NCI-H187 treated with DMSO at 0.1 percent for 48 hours (cell line): Measurements from ENCODE around the gene DIPK1B.

Experiments used
- DNase-seq: peaks from one replicate; lab custom pipeline; 2025; lab: John Stamatoyannopoulos, UW

Gene DIPK1B

GRCh38 chr9:136711751-136712689 is at the start of gene DIPK1B:
DIPK1B (plus strand) TSS chr9:136712572; CDS start chr9:136712666, 94 bp downstream.
- no peak for DNase-seq

DNA sequence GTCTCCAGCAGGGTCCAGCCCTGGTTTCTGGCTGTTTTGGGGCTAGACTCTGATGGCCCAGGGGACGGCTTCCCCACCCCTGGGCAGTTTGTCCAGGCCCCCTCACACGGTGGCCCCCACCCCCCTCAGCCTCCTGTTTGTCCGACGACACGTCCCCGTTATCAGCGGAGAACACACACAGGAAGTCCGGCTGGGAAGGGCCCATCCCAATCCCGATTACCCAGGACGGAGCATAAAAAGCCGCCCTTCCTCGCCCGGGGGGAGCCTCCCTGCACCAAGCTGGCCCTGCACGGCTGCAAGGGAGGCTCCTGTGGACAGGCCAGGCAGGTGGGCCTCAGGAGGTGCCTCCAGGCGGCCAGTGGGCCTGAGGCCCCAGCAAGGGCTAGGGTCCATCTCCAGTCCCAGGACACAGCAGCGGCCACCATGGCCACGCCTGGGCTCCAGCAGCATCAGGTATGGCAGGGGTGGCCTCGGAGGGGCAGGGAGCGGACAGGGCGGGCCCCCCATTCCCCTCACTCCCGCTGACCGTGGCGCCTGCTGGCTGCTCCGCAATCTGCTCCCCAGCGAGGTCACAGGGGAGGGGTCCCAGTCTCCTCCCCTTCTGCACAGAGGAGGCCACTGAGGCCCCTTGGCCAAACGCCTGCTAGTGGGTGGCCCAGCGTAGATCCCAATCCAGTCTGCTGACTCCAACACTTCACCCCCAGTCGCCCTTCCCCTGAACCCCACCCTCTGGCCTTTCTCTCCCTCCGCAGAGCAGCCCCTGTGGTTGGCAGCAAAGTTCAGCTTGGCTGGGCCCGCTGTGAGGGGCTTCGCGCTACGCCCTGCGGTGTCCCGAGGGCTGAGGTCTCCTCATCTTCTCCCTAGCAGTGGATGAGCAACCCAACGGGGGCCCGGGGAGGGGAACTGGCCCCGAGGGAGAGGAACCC is 49.5 kb upstream of the DIPK1B start, which contains the start of gene EGFL7:
TSS of gene EGFL7 (plus strand) at position 261 of the 926 bp plus-strand sequence. CDS start 5,367 bp downstream, outside the sequence.
- DNase-seq, result no peak

DNA sequence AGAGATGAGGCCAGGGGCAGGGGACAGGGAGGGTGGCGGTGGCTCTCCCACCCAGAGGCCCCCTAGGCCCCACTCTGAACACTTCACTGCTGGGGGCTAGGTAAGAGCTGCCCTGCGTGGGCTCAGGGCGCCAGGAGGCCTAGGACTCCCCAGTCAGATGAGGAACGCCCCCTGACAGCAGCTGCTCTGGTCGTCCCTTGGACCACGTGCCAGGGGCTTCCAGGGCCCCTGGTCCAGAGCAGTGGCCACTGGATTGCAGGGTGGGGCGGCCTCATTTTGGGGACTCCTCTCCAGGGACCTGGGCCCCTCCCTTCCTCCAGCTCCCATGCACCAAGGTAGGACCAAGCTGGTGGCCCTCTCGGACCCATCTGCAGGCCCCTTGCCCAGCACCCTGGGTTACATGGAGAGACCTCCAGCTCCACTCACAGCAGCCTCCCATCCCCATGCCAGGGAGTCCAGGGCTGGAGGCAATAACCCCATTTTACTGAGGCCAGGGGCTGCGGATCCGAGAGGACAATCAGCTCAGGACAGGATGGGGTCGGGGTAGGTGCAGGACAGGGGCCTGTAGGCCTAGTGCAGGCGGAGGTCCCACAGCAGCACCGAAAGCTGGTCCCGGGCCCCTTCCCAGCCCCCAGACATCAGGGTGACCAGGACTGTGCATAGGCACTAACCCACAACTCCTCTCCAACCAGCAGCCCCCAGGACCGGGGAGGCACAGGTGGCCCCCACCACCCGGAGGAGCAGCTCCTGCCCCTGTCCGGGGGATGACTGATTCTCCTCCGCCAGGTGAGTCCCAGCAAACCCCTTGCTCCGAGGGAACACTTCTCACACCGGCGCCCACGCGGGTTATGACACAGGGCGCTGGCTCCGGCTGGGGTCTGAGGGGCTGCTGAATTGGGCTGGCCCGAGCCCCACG is 48.1 kb upstream of the DIPK1B start:
- no peak for DNase-seq

DNA sequence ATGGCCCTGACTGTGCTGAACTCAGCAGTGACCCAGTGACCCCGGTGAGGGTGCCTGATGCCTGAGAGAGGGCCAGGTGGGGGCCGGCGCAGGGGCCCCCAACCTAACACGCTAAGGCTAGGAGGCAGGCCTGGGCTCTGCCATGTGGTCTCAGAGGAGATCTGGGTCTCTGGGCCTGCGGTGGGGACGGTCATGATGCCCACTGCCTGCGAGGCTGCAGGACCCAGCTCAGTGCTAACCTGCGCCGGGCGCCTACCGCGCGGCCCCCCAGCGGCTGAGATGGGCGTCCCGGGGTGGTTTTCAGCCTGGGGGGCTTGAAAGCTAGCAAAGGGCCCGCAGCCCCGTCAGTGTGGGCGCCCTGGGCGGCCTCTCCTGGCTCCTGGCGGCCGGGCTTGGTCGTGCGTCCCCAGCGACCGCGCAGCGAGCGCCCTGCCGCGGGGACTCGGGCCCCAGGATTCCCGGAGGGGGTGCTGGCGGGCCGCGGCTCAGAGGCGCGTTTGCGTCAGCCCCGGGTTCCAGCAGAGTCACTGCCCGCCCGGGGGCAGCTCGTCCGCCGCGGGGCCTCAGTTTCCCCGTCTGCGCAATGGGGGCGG is 47.2 kb upstream of the DIPK1B start:
- DNase-seq, result no peak

- no peak for DNase-seq
Observed at GRCh38 chr9:136665704-136666371, 46.5 kb upstream of the DIPK1B start.

DNA sequence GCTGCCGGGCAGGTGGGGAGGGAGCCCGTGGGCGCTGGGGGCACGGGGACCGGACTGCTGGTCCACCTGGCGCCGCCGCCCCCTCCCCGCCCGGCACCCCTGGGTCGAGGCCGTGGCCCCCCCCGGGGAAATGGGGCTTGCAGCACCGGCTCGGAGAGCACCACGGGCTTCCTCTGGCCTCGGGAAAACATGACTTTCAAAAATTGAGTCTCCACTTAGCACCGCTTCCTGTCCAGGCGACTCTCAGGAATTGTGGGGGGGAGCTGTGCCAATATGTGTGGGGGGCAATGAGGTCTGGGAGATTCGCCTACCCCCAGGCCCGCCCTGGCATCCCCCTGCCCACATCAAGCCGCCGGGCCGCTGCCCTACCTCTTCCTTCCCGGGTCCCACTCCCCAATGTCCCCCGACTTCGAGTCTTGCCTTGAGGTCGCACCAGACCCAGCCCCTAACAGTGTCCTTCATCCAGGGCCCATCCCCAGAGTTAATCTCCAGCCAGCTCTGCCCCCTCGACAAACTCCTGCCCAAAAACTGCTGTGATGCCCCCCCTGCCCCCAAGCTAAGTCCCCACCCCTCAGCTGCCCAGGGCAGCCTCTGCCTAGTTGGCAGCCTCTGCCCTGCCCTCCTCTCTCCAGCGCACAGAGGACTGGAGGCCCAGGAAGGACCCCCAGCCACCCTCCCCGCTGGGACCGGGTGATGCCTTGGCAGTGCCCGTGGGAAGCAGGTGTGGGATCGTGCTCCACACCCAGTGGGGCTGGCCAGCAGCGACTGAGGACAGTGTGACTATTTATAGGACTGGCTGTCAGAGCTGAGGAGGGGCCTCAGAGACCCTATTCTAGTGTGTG is 45.8 kb upstream of the DIPK1B start:
- DNase-seq, result no peak

DNA sequence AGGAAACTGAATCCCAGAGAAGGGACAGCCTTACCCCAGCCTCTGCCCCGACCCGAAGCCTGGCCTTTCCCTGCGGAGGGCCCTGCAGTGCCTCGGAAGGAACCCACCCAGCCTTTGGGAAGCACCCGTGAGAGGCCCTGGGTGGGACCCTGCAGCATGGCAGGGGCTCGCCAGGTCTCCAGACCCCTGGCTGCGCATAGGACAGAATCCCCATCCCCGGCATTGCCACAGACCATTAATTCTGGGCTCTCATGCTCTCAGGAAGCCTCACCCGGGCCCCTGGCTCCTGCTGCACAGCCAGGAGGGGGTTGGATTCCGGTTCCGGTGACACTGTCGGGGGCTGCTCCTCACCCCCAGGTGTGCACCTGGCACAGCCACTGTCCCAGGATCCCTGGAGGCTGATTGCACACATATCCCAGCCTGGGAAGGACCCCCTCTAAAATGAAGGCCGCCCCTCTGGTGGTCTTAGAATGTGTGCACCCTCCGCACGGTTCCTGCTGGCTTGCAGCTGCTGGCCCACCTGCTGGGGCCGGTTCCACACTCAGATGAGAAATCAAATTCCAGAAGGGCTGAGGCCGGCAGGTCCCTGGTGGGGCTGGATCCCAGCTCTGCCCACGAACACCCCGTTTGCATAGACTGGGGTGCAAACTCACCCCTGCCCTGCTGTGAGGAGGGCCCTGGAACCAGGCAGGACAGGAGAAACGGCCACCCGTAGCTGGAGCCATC is 45.0 kb upstream of the DIPK1B start:
- no peak for DNase-seq

GRCh38 chr9:136667940-136668760 is 44.2 kb upstream of the DIPK1B start:
- no peak for DNase-seq

- DNase-seq, result no peak
Observed at GRCh38 chr9:136668983-136669790, 43.2 kb upstream of the DIPK1B start.

DNA sequence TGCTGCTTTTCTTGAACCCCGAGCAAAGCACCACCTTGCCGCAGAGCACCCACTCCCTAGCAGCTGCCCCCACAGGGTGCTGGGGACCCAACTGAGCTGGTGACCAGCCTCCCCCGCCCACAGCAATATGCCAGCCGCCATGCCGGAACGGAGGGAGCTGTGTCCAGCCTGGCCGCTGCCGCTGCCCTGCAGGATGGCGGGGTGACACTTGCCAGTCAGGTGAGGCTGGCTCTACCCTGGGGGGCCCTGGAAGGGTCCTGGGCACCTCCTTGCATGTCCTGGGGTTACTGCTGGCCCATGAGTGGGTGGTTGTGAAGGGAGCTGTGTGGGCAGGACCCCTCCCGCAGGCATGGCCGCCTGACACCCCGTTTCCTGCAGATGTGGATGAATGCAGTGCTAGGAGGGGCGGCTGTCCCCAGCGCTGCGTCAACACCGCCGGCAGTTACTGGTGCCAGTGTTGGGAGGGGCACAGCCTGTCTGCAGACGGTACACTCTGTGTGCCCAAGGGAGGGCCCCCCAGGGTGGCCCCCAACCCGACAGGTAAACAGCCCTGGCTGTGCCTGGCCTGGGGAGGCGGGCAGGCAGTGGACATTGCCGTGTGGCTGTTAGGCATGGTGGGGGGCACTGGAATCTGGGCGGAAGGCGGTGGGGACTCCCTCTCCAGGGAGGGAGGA is 42.4 kb upstream of the DIPK1B start:
- no peak for DNase-seq

DNA sequence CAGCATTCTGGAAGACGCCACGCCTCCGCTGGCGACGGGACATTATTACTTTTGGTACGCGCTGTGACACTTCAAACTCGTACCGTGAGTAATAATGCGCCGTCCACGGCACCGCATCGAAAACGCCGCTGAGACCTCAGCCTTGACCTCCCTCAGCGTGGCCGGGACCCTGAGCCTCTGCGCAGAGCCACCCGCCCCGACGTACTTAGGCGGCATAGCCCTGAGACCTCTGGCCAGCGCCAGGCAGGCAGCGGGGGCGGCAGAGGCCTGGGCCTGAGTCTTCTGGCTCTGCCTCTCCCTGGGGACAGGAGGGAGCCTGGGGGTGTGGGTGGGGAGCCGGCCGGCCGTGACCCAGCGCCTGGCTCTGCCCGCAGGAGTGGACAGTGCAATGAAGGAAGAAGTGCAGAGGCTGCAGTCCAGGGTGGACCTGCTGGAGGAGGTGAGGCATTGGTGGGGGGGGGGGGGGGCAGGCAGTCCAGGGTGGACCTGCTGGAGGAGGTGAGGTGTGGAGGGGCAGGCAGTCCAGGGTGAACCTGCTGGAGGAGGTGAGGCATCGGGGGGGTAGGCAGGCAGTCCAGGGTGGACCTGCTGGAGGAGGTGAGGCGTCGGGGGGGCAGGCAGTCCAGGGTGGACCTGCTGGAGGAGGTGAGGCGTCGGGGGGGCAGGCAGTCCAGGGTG is 41.7 kb upstream of the DIPK1B start:
- no peak for DNase-seq

GRCh38 chr9:136671254-136671614 is 41.1 kb upstream of the DIPK1B start:
- DNase-seq, result no peak

DNA sequence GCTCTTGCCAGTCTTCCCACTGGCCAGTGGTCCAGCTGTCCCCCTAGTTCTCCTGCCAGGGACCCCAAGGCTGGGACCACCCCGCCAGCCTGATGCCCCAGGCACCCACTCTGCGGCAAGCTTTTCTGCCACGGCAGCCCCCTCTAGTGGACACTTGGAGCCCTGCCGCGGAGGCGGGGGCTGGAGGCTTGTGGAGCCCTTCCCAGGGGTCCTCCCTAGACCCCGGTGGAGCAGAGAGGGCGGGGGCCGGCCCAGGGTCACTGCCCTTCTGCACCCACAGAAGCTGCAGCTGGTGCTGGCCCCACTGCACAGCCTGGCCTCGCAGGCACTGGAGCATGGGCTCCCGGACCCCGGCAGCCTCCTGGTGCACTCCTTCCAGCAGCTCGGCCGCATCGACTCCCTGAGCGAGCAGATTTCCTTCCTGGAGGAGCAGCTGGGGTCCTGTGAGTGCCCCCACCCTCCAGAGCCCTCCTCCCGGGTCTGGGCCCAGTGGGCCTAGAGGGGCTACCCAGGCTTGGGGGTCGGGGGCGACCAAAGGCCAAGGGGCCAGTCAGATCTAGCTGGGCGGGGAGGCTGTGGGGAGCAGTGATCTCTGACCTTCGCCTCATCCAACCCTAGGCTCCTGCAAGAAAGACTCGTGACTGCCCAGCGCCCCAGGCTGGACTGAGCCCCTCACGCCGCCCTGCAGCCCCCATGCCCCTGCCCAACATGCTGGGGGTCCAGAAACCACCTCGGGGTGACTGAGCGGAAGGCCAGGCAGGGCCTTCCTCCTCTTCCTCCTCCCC is 40.5 kb upstream of the DIPK1B start:
- no peak for DNase-seq

DNA sequence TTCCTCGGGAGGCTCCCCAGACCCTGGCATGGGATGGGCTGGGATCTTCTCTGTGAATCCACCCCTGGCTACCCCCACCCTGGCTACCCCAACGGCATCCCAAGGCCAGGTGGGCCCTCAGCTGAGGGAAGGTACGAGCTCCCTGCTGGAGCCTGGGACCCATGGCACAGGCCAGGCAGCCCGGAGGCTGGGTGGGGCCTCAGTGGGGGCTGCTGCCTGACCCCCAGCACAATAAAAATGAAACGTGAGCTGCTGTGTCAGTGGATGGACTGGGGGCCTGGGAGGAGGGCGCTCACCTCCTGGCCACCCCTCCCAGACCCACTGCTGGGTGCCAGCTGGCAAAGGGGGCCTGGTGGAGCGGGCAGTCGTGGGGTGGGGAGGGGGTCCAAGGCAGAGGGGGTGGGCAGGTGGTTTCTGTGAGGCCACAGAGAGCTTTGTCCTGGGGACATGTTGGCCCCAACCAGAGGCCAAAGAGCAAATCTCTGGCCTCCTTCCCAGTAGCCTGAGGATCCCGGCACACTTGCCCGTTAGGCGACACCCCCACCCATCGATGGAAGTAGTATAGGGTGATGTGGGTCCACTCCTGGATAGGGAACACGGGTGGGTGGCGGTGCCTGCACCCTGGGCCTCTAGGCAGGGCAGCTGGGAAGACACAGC is 39.8 kb upstream of the DIPK1B start:
- no peak for DNase-seq
